ENCODE measurements around the gene MKLN1. TPM values are rescaled to one million over a fixed set of nuclear protein-coding genes. Genes with fewer than 3 reads are reported as not detected.

Gene MKLN1
- 20.0 TPM for polyA plus RNA-seq (2012; ENCODE audit: missing spikeins)

- peak; percentile 90 for FAIRE-seq
- peak; percentile 82 for DNase-seq (ENCODE audit: insufficient read length)
- TF ChIP-seq POLR2A (IDR thresholded peaks at IDR 0.05; ENCODE audit: low read depth, low read length) (peak; percentile 97), POLR2AphosphoS5 (IDR thresholded peaks at IDR 0.05; ENCODE audit: low read depth, low read length) (peak; percentile 80), TAF1 (IDR thresholded peaks at IDR 0.05; ENCODE audit: borderline replicate concordance, low read depth, low read length) (peak; percentile 92)
These were observed at the start of gene MKLN1 for GRCh38 chr7:131327626-131328376. Gene MKLN1, plus strand, starts transcription at chr7:131327876. Its CDS starts 24 bp downstream, at chr7:131327900.

GRCh38 chr7:131279044-131279443 is 48.6 kb upstream of the MKLN1 start:
- FAIRE-seq (no peak), DNase-seq (ENCODE audit: insufficient read length) (no peak)
- TF ChIP-seq POLR2A (IDR thresholded peaks at IDR 0.05; ENCODE audit: low read depth, low read length) (no peak), TAF1 (IDR thresholded peaks at IDR 0.05; ENCODE audit: borderline replicate concordance, low read depth, low read length) (no peak), POLR2AphosphoS5 (IDR thresholded peaks at IDR 0.05; ENCODE audit: low read depth, low read length) (no peak)

DNA sequence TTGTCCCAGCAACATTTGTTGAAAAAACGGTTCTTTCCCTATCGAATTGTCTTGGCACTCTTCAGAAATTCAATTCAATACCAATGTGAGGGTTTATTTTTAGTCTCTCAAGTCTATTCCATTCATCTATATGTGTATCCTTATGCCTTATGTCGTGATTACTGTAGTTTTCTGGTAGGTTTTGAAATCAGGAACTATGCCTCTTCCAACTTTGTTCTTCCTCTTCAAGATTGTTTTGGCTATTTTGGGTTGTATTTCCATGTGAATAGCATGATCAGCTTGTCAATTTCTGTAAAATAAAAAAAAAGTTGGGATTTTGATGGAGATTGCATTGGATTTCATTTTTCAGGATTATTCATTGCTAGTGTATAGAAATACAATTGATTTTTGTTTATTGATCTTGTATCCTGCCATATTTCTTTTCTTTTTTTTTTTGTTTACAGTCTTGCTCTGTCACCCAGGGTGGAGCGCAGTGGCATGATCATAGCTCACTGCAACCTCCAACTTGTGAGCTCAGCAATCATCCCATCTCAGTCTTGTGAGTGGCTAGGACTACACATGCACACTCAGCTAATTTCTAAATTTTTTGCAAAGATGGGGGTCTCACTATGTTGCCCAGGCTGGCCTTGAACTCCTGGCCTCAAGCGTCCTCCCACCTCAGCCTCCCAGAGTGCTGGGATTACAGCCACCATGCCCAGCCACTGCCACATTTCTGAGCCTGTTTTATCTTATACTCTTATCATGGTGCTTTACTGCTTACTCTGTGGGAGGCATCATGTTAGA is 46.2 kb upstream of the MKLN1 start:
- FAIRE-seq: no peak
- no peak for DNase-seq (ENCODE audit: insufficient read length)
- no peak for TF ChIP-seq TAF1 (IDR thresholded peaks at IDR 0.05; ENCODE audit: borderline replicate concordance, low read depth, low read length)

- no peak for FAIRE-seq
- DNase-seq (ENCODE audit: insufficient read length): no peak
- TF ChIP-seq TAF1 (IDR thresholded peaks at IDR 0.05; ENCODE audit: borderline replicate concordance, low read depth, low read length): no peak
- TF ChIP-seq POLR2A (IDR thresholded peaks at IDR 0.05; ENCODE audit: low read depth, low read length): no peak
- TF ChIP-seq POLR2AphosphoS5 (IDR thresholded peaks at IDR 0.05; ENCODE audit: low read depth, low read length): no peak
These were observed 42.8 kb upstream of the MKLN1 start for GRCh38 chr7:131284702-131285419.

- DNase-seq (ENCODE audit: insufficient read length): no peak
- FAIRE-seq: no peak
- TF ChIP-seq POLR2AphosphoS5 (IDR thresholded peaks at IDR 0.05; ENCODE audit: low read depth, low read length) (no peak), TAF1 (IDR thresholded peaks at IDR 0.05; ENCODE audit: borderline replicate concordance, low read depth, low read length) (no peak), POLR2A (IDR thresholded peaks at IDR 0.05; ENCODE audit: low read depth, low read length) (no peak)
These were observed 42.1 kb upstream of the MKLN1 start for GRCh38 chr7:131285556-131285955.

DNA sequence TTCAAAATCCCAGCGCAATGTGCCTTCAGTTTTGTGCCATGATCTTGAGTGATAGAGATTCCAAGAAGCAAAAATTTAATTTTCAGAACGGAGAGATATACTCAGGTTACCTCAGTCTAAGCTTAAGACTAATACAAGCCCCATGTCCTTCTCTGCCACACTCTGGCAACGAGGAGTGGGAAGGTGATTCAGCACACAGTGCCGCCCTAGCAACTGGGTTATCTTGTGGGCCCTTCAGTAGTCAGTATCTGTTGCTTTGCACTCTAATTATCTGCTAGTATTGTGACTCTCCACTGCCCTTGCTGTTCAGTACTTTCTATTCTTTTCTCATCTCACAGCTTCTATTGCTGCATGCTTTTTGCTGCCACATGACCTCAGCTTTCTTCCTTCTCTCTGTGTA is 39.2 kb upstream of the MKLN1 start:
- TF ChIP-seq POLR2AphosphoS5 (IDR thresholded peaks at IDR 0.05; ENCODE audit: low read depth, low read length): no peak
- no peak for TF ChIP-seq TAF1 (IDR thresholded peaks at IDR 0.05; ENCODE audit: borderline replicate concordance, low read depth, low read length)
- TF ChIP-seq POLR2A (IDR thresholded peaks at IDR 0.05; ENCODE audit: low read depth, low read length): no peak
- DNase-seq (ENCODE audit: insufficient read length) (no peak), FAIRE-seq (no peak)

- FAIRE-seq: no peak
- no peak for DNase-seq (ENCODE audit: insufficient read length)
- TF ChIP-seq TAF1 (IDR thresholded peaks at IDR 0.05; ENCODE audit: borderline replicate concordance, low read depth, low read length): no peak
- TF ChIP-seq POLR2AphosphoS5 (IDR thresholded peaks at IDR 0.05; ENCODE audit: low read depth, low read length): no peak
These were observed 38.6 kb upstream of the MKLN1 start for GRCh38 chr7:131289051-131289450.

GRCh38 chr7:131292141-131292905 is 35.4 kb upstream of the MKLN1 start:
- TF ChIP-seq POLR2A (IDR thresholded peaks at IDR 0.05; ENCODE audit: low read depth, low read length) (no peak), TAF1 (IDR thresholded peaks at IDR 0.05; ENCODE audit: borderline replicate concordance, low read depth, low read length) (no peak), POLR2AphosphoS5 (IDR thresholded peaks at IDR 0.05; ENCODE audit: low read depth, low read length) (no peak)
- DNase-seq (ENCODE audit: insufficient read length) (no peak), FAIRE-seq (no peak)

- no peak for TF ChIP-seq POLR2A (IDR thresholded peaks at IDR 0.05; ENCODE audit: low read depth, low read length)
- TF ChIP-seq POLR2AphosphoS5 (IDR thresholded peaks at IDR 0.05; ENCODE audit: low read depth, low read length): no peak
- no peak for TF ChIP-seq TAF1 (IDR thresholded peaks at IDR 0.05; ENCODE audit: borderline replicate concordance, low read depth, low read length)
- FAIRE-seq: no peak
- no peak for DNase-seq (ENCODE audit: insufficient read length)
These were observed 34.7 kb upstream of the MKLN1 start for GRCh38 chr7:131293018-131293417.

GRCh38 chr7:131294553-131294952 is 33.1 kb upstream of the MKLN1 start:
- DNase-seq (ENCODE audit: insufficient read length) (no peak), FAIRE-seq (no peak)
- TF ChIP-seq POLR2A (IDR thresholded peaks at IDR 0.05; ENCODE audit: low read depth, low read length) (no peak), TAF1 (IDR thresholded peaks at IDR 0.05; ENCODE audit: borderline replicate concordance, low read depth, low read length) (no peak), POLR2AphosphoS5 (IDR thresholded peaks at IDR 0.05; ENCODE audit: low read depth, low read length) (no peak)

DNA sequence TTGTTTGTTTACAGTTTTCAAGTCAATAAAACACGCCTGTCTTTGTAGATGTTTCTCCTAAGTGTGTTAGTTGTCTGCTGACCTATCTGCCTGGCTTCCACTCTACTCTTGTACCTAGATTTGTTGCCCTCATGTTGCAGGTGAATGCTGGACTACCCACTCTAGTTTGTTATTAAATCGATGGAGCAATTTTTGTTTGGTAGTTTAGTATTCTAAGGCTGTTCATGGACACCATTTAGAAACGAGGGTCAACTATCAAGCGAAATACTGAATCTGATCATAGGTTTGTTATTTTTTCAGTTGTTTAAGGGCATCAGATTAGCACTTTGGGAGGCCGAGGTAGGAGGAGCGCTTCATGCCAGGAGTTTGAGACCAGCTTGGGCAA is 29.1 kb upstream of the MKLN1 start:
- FAIRE-seq: no peak
- no peak for DNase-seq (ENCODE audit: insufficient read length)
- TF ChIP-seq POLR2A (IDR thresholded peaks at IDR 0.05; ENCODE audit: low read depth, low read length) (no peak), POLR2AphosphoS5 (IDR thresholded peaks at IDR 0.05; ENCODE audit: low read depth, low read length) (no peak), TAF1 (IDR thresholded peaks at IDR 0.05; ENCODE audit: borderline replicate concordance, low read depth, low read length) (no peak)

Data from GM12892 (cell line).